HG03378 (cell line): ENCODE data around the gene H1-8.
"Not testable (repeated sequence)": the region's sequence is repeated elsewhere in the genome, so short reads cannot be mapped to it uniquely, and the experiment has no call there.

Experiments used
- ATAC-seq: cut with Tn5 transposase; IDR thresholded peaks from one replicate; pipeline ENCODE4 v1.9.1; 2021; ENCODE audit warnings: mild to moderate bottlenecking, moderate library complexity; ENCODE audit not compliant: unreplicated experiment

The H1-8 gene

DNA sequence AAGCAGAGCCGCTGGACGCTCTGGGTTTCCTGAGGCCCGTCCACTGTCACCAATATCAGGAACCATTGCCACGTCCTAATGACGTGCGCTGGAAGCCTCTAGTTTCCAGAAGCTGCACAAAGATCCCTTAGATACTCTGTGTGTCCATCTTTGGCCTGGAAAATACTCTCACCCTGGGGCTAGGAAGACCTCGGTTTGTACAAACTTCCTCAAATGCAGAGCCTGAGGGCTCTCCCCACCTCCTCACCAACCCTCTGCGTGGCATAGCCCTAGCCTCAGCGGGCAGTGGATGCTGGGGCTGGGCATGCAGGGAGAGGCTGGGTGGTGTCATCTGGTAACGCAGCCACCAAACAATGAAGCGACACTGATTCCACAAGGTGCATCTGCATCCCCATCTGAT, 11.3 kb upstream of the H1-8 start:
- ATAC-seq = no peak

DNA sequence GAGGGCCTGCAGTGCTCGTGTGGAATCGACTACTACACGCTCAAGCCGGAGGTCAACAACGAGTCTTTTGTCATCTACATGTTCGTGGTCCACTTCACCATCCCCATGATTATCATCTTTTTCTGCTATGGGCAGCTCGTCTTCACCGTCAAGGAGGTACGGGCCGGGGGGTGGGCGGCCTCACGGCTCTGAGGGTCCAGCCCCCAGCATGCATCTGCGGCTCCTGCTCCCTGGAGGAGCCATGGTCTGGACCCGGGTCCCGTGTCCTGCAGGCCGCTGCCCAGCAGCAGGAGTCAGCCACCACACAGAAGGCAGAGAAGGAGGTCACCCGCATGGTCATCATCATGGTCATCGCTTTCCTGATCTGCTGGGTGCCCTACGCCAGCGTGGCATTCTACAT, 10.7 kb upstream of the H1-8 start:
- ATAC-seq = no peak

DNA sequence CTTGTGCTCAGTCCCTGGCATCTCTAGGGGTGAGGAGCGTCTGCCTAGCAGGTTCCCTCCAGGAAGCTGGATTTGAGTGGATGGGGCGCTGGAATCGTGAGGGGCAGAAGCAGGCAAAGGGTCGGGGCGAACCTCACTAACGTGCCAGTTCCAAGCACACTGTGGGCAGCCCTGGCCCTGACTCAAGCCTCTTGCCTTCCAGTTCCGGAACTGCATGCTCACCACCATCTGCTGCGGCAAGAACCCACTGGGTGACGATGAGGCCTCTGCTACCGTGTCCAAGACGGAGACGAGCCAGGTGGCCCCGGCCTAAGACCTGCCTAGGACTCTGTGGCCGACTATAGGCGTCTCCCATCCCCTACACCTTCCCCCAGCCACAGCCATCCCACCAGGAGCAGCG, 9.6 kb upstream of the H1-8 start:
- no peak for ATAC-seq

DNA sequence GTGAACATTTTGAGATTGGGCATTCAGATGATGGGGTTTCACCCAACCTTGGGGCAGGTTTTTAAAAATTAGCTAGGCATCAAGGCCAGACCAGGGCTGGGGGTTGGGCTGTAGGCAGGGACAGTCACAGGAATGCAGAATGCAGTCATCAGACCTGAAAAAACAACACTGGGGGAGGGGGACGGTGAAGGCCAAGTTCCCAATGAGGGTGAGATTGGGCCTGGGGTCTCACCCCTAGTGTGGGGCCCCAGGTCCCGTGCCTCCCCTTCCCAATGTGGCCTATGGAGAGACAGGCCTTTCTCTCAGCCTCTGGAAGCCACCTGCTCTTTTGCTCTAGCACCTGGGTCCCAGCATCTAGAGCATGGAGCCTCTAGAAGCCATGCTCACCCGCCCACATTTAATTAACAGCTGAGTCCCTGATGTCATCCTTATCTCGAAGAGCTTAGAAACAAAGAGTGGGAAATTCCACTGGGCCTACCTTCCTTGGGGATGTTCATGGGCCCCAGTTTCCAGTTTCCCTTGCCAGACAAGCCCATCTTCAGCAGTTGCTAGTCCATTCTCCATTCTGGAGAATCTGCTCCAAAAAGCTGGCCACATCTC, 8.4 kb upstream of the H1-8 start:
- ATAC-seq = no peak

DNA sequence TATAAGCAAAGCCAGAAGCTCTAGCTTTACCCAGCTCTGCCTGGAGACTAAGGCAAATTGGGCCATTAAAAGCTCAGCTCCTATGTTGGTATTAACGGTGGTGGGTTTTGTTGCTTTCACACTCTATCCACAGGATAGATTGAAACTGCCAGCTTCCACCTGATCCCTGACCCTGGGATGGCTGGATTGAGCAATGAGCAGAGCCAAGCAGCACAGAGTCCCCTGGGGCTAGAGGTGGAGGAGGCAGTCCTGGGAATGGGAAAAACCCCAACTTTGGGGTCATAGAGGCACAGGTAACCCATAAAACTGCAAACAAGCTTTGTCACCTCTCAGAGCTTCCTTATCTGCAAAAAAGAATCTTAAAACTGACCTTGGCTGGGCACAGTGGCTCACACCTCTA, 7.9 kb upstream of the H1-8 start:
- ATAC-seq = no peak

DNA sequence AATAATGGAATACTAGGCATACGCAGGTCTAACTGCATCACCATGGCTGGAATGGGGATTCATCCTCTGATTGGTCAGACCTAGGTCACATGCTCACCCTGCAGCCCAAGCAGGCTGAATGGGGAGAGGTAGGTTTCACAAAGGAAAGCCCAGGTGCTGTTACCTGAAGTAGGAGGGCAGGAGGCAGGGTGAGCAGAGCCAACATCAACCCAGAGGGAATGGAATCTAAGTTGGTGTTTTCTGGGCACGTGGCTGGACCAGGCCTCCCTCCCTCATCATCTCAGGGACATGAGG, 6.7 kb upstream of the H1-8 start:
- no peak for ATAC-seq

DNA sequence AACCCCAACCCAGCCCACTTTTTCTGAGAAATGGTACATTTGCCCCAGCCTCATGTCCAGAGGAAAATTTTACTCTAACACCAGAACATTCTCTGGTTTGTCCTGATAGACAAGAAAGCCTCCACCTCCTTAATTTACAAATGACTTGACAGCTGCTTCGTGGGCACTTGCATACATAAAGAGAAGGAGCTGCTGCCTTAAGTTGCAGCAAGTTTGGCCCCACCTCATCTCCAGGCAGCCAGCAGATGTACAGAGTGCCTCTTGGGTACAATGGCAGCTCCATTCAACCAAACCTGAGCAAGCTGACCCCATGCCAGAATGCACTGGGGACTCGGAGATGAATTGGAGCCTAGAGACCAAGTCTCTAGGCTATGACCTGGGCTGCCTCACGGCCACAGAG, 6.2 kb upstream of the H1-8 start:
- no peak for ATAC-seq

DNA sequence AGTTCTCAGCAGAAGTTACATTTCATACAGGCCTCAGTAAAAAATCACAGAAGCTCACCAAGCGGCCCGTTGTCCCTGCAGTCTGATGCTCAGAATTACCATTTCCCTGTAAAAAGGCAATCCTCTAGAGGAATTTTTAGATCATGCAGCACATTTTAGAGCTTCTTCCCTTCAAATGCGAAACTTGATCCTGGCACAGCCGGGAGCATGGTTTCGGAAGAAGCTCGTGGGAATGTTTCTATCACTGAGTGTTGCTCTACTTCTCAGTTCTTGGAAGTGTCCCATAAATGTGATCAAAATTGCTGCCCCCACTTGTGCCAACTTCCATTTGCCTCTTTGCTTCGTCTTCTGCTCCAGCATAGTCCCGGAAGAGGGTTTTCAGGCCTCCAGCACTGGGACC, 3.8 kb upstream of the H1-8 start:
- ATAC-seq = no peak

DNA sequence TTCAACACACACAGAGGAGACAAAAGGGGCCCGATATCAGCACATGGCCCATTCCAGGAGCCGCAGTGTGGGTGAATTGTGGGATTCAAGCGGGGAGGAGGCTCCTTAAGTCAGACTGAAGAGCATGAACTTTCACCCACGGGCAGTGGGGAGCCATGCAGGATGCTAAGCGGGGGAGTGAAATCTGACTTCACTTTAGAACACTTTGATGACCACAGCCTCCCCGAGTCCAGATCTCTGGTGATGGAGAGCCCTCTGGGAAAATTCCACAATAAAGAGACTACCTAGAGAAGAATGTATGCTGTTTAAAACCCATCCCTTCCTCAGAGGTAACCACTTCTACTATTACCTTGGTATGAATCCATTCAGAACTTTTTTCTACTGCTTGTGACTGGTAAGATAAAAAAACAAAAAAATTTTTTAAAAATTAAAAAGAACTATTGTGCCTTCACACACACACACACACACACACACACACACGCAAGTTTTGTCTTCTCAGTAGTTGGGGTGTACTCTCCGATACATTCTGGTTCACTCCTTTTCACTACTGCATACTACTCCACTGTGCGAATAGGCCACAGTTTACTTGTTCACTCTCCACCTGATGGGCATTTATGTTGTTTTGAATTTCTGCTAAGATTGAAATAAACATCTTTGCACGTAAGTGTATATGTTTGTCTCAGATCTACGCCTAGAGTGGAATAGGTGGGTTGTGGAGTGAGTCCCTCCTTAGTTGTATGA, 2.0 kb upstream of the H1-8 start:
- ATAC-seq = no peak

DNA sequence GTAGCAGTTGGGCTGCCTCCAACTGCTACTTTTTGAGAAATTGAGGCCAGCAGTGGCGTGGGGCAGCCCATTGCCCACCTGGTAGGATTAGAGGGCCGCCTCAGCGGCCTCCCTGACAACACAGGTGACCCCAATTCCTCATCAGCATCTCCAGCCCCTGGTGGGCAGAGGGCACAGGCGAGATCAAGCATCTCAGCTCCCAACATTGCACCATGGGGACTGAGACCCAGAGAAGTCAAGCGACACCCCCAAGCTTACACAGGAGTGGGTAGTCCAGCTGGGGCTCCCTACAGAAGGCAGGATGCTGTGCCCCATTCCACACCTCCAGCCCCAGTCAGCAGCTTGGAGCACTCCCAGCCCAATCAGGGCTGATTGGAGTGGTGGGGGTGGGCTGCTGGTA, 228 bp upstream of the H1-8 start:
- ATAC-seq = no peak

DNA sequence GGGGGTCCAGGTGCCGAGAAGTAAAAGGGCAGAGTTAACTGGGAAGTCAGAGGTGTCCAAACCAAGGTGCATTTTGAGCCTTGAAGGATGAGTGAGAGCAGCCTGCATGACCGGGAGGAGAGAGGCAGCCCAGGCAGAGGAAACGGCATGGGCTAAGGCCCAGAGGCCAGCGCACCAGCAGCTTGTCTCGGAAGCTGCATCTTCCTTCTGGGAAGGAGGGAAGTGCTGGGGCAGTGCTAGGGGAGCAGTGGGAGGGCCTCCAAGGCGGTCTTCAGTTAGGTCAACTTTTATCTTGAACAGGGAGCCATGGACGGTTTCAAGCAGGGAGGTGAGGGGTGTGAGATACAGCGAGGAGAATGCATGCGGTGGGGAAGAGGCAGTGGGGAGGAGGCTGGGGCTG, 1.0 kb downstream of the H1-8 start:
- ATAC-seq = no peak

DNA sequence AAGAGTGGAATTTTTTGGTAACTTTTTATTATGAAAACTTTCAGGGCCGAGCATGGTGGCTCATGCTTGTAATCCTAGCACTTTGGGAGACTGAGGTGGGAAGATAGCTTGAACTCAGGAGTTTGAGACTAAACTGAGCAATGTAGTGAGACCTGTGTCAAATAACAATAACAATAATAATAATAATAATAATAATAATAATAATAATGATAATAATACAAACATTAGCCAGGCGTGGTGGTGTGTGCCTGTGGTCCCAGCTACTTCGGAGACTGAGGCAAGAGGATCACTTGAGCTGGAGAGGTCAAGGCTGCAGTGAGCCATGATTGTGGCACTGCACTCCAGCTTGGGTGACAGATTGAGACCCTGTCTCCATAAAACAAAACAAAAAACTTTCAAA, 3.0 kb downstream of the H1-8 start:
- ATAC-seq = not testable (repeated sequence)

DNA sequence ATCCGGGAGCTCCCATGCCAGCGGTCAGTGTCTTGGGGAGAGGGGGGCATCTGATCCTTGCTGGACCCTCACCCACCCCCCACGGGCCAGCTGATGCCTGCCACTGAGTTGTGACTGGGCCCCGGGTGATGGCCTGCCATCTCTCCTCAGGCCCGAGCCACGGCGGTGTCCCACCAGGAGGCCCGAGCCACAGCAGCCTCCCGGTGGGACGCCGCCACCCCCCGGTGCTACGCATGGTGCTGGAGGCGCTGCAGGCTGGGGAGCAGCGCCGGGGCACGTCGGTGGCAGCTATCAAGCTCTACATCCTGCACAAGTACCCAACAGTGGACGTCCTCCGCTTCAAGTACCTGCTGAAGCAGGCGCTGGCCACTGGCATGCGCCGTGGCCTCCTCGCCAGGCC, 4.3 kb downstream of the H1-8 start:
- ATAC-seq = no peak

DNA sequence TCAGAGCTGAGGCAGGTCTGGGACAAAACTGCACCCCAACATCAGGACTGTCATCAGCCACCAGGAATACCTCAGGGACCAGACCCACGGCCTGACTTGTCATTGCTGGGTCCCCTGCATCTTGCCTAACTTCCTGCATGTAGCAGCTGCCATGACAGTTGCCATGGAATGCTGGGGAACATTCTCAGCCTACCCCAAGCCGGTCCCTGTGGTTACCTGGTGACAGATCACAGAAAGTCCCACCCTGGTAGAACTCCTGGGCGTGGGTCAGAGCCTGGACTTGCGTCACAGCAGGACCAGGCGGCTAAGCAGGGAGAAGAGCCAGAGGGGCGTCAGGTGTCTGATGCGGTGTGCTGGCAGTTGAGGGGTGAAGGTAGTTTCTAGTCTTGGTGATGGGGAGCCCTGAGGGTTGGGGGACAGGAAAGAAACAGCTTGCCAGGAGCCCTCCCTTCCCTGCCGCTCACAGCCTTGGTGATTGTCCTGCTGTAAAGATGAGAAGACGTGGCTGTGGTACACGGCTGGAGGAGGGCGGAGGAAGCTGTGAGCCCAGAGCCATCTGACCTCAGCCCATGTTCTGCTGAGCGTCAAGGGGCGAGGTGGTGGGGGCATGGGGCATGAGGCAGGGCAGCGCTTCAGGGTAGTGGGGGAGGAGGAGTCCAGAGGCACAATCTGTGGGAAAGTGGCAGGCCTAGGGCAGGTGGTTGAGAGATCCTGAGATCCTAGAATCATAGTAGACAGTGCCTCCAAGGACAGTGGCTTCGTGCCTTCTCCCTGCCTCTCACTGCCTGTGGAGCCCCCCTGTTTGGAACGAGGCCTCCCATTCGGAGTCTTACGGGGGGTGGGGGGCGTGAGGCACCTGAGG, 5.4 kb downstream of the H1-8 start:
- no peak for ATAC-seq

DNA sequence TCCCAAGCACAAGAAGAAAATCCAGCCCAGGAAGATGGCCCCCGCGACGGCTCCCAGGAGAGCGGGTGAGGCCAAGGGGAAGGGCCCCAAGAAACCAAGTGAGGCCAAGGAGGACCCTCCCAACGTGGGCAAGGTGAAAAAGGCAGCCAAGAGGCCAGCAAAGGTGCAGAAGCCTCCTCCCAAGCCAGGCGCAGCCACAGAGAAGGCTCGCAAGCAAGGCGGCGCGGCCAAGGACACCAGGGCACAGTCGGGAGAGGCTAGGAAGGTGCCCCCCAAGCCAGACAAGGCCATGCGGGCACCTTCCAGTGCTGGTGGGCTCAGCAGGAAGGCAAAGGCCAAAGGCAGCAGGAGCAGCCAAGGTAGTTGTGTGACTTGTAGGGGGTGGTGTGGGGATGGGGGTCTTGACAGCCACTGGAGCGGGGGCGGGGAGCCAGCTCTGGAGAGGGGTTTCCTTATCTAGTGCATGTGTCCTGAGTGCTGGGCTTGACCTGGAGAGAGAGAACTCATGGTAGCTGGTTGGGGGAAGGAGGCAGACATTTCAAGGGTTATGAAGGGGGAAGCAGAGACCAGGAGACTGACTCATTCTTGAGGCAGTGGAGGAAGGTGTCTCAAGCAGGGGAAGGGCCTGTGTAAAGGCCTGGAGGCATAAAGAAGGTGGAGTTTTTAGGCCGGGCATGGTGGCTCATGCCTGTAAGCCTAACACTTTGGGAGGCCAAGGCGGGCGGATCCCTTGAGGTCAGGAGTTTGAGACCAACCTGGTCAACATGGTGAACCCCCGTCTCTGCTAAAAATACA, 6.2 kb downstream of the H1-8 start:
- no peak for ATAC-seq

DNA sequence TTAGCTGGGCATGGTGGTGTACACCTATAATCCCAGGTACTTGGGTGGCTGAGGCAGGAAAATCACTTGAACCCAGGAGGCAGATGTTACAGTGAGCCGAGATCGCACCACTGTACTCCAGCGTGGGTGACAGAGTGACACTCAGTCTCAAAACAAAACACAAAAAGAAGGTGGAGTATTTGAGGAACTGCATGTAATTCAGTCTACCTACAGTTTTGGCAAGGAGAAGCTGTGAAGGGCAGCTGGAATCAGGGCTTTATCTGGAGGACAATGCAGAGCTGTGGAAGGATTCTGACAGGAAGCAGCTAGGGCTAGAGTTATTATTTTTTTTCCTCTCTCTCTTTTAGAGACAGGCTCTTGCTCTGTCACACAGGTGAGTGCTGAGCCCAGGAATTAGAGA, 6.8 kb downstream of the H1-8 start:
- ATAC-seq = no peak

DNA sequence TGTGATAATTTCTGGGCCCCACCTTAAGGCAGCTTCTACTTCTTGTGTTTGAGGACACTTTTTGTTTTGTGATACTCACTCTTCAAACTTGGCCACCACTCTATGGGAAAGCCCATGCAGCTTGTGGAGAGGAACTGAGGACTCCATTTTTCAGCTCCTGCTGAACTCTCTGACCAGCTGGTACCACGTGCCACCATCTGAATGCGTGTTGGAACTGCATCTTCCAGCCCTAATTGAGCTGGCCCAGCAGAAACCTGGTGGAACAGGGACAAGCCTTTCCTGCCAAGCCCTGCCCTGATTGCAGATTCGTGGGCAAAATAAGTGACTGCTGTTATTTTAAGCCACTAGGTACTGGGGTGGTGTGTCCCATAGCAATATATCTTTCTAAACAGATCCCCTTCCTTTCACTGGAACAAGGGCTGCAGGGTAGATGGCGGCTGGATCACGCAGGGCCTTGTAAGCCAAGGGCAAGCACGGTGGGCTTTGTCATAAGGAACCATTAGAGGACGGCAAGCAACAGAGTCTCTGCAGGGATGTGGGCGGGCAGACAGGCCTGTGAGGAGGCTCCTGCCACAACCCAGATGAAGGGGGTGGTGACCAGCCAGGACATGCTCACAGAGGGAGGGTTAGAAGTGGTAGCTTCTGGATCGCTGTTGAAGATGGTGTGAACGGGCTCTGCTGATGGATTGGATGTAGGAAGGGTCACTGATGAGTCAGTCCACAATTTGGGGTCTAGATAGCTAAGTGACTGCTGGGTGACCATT, 9.5 kb downstream of the H1-8 start:
- ATAC-seq = no peak

DNA sequence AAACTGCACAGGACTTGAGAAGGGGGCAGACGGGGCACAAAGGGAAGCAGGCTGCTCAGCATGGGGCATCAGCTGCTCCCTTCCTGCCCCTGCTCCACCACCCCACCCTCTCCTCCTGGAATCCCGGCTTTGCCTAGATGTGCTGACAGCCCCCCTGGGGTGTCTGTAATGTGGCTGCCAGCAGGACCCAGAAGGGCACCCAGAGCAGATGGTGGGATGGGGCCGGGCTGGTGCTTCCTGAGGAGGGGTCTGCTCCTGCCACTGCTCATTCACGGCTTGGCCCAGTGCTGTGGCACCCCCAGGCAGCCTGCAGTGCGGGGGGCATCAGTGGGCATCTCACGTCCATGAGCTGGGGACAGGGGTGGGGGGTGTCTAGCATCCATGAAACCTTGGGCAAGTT, 10.2 kb downstream of the H1-8 start:
- ATAC-seq = no peak

DNA sequence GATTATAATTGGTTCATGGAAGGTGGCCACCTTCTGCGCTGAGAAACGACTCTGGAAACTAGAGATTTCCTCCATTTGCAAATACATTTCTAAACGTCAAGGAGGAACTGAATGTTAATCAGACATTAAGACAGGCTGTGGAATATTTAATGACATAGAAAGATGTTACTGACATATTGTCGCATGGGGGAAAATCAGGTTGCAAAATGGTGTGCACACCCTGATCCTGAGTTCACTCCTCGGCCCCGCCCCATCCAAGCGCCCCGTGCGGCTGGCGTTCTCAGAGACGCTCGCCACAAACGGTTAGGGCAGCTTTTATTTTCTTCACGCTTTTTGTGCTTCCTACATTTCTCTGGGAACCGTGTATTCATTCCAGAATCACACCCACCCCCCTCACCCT, 10.7 kb downstream of the H1-8 start:
- no peak for ATAC-seq

DNA sequence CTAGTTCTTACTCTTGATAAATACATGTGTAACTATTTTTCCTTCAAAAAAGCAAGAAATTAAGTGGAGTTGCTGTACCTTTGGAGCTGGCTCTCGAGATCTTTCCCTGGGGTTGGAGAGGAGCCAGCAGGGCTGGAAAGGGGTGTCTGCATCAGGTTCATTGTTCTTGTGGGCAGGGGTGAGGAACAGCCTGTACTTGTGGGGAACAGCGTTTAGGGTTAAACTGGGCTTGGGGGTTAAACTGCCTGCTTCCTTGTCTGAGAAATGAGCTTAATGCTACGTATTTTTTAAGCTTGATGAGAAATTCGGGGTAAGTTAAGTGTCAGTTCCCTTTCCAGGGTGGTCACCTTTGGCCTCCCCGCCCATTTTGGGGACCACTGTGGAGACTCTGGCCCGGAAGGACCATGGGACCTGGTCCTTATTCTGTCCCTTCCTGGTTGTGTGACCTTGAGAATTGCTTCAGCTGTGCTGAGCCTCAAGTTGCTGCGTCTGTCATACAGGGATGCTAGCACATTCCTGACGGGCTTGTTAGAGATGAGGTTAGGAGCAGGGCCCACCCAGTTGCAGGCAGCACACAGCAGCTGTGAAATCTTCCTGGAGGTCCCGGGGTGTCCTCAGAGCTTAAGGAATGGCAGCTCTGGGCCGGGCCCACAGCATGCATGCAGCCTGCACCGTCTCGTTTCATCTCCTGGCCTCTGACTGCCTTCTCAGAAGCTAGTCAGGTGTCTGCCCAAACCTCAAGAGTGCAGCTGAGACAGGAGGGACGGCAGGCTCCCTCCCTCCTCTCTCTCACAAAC, 11.6 kb downstream of the H1-8 start:
- no peak for ATAC-seq
